A549 treated with DMSO at 1 μM for 4 hours (cell line): Measurements from ENCODE around the gene ANXA3. TPM values are rescaled to one million over a fixed set of nuclear protein-coding genes. Genes with fewer than 3 reads are reported as not detected.

Source experiments
- total RNA-seq: library from RNA; stranded (reverse); fragments of 200-300 nt; extraction: Qiagen RNA extraction; gene quantifications from 5 replicates; pipeline ENCODE4 v1.2.3, GENCODE V29; 2022; ENCODE audit warnings: low read depth

Gene ANXA3
- total RNA-seq, result 57.8 to 68.9 TPM (median 63.1 TPM) in 5 replicates

GRCh38 chr4:78551420-78552351 is at the start of gene ANXA3:
ANXA3 (plus strand) TSS chr4:78551770; CDS start chr4:78554474, 2,704 bp downstream.

Other genes starting within 250 kb of the ANXA3 start
- gene BMP2K, start 224.6 kb downstream of the ANXA3 start, total RNA-seq, result 8.8 to 13.2 TPM (median 12.2 TPM) in 5 replicates